GM18858 (cell line): Measurements from ENCODE around the gene SPPL2B.

Experiments
- ATAC-seq: cut with Tn5 transposase; IDR thresholded peaks from one replicate; pipeline ENCODE4 v1.9.1; 2021; ENCODE audit not compliant: unreplicated experiment

SPPL2B gene

GRCh38 chr19:2300533-2300932 is 28.0 kb upstream of the SPPL2B start:
- no peak for ATAC-seq

GRCh38 chr19:2302319-2303210 is 25.9 kb upstream of the SPPL2B start:
- no peak for ATAC-seq

- ATAC-seq = no peak
These were observed 25.2 kb upstream of the SPPL2B start for GRCh38 chr19:2303211-2303798.

GRCh38 chr19:2305452-2306280 is 22.8 kb upstream of the SPPL2B start:
- ATAC-seq = no peak

- no peak for ATAC-seq
These were observed 22.1 kb upstream of the SPPL2B start for GRCh38 chr19:2306281-2306806.

GRCh38 chr19:2306971-2307370 is 21.5 kb upstream of the SPPL2B start:
- ATAC-seq = no peak

- ATAC-seq = no peak
These were observed 20.9 kb upstream of the SPPL2B start for GRCh38 chr19:2307518-2308012.

- ATAC-seq = no peak
These were observed 20.3 kb upstream of the SPPL2B start, which contains the start of gene LINGO3 for GRCh38 chr19:2308114-2308556. Gene LINGO3, minus strand, starts transcription at chr19:2308154. Its CDS starts 16,378 bp downstream, at chr19:2291776.

- no peak for ATAC-seq
These were observed 18.6 kb upstream of the SPPL2B start for GRCh38 chr19:2309734-2310362.

GRCh38 chr19:2311093-2311492 is 17.4 kb upstream of the SPPL2B start:
- no peak for ATAC-seq

GRCh38 chr19:2312820-2313501 is 15.5 kb upstream of the SPPL2B start:
- ATAC-seq = no peak

GRCh38 chr19:2315121-2315817 is 13.2 kb upstream of the SPPL2B start:
- no peak for ATAC-seq

GRCh38 chr19:2315818-2316353 is 12.6 kb upstream of the SPPL2B start:
- no peak for ATAC-seq

GRCh38 chr19:2317300-2317699 is 11.2 kb upstream of the SPPL2B start:
- no peak for ATAC-seq

GRCh38 chr19:2317756-2318155 is 10.7 kb upstream of the SPPL2B start:
- ATAC-seq = no peak

GRCh38 chr19:2318923-2319322 is 9.6 kb upstream of the SPPL2B start:
- no peak for ATAC-seq

- ATAC-seq = no peak
These were observed 8.9 kb upstream of the SPPL2B start for GRCh38 chr19:2319551-2319950.

GRCh38 chr19:2320049-2320448 is 8.4 kb upstream of the SPPL2B start:
- ATAC-seq = no peak

- no peak for ATAC-seq
These were observed 7.5 kb upstream of the SPPL2B start for GRCh38 chr19:2320939-2321338.
